MCF 10A (cell line): Measurements from ENCODE around the gene ZNRF3. TPM values are rescaled to one million over a fixed set of nuclear protein-coding genes. Genes with fewer than 3 reads are reported as not detected.

Experiments
- BruUV-seq: library from RNA; stranded (reverse); fragments of 400-500 nt; replicated peaks from 2 replicates; lab custom pipeline; 2021; lab: Mats Ljungman, UMichigan
- CTCF ChIA-PET: fragments of 300-600 bp; sonication (Branson Sonifier 250); formaldehyde crosslinking; extraction: SDS; loops from one replicate; lab custom pipeline; 2021; ENCODE audit warnings: antibody characterized with exemption, inconsistent platforms; lab: Yijun Ruan, JAX
- POLR2A ChIA-PET: fragments of 300-600, 350-650 bp; sonication (Branson Sonifier 250); formaldehyde crosslinking; extraction: SDS; loops from one replicate; lab custom pipeline; 2020; ENCODE audit warnings: antibody characterized with exemption, inconsistent platforms; lab: Yijun Ruan, JAX
- DNase-seq: peaks from one replicate; pipeline ENCODE4 v3.0.0-alpha.2; 2018; ENCODE audit not compliant: unreplicated experiment
- H3K27ac Mint-ChIP-seq: one replicate; pipeline ENCODE4 v1.8.0; 2022; ENCODE audit warnings: mild to moderate bottlenecking, low read depth, mixed read lengths; ENCODE audit not compliant: unreplicated experiment
- H3K27me3 Mint-ChIP-seq: one replicate; pipeline ENCODE4 v1.8.0; 2022; ENCODE audit warnings: mixed read lengths; ENCODE audit not compliant: insufficient read depth, unreplicated experiment
- H3K36me3 Mint-ChIP-seq: one replicate; pipeline ENCODE4 v1.8.0; 2022; ENCODE audit warnings: mild to moderate bottlenecking, moderate library complexity, mixed read lengths; ENCODE audit not compliant: insufficient read depth, unreplicated experiment
- H3K4me1 Mint-ChIP-seq: one replicate; pipeline ENCODE4 v1.8.0; 2022; ENCODE audit warnings: mixed read lengths; ENCODE audit not compliant: insufficient read depth, unreplicated experiment
- H3K4me3 Mint-ChIP-seq: one replicate; pipeline ENCODE4 v1.8.0; 2022; ENCODE audit warnings: mild to moderate bottlenecking, moderate library complexity, mixed read lengths; ENCODE audit not compliant: unreplicated experiment
- H3K9me3 Mint-ChIP-seq: one replicate; pipeline ENCODE4 v1.8.0; 2022; ENCODE audit warnings: mixed read lengths; ENCODE audit not compliant: unreplicated experiment
- intact Hi-C: fragments of 100-400 bp; cut with micrococcal nuclease; formaldehyde crosslinking; loops from 2 replicates; pipeline ENCODE4 v1.14.1; 2022
- total RNA-seq: library from RNA; stranded (reverse); gene quantifications from 2 replicates; pipeline ENCODE4 v1.2.3, GENCODE V29; 2022
- TF ChIP-seq, protein P1 (sequence below): fragments of 200-600 bp; IDR thresholded peaks from one replicate; pipeline ENCODE4 v1.8.0; 2022; ENCODE audit warnings: antibody characterized with exemption, mild to moderate bottlenecking; ENCODE audit not compliant: unreplicated experiment

The ZNRF3 gene
- total RNA-seq, 1 experiment from 2014 or later: 7.1 TPM

DNA sequence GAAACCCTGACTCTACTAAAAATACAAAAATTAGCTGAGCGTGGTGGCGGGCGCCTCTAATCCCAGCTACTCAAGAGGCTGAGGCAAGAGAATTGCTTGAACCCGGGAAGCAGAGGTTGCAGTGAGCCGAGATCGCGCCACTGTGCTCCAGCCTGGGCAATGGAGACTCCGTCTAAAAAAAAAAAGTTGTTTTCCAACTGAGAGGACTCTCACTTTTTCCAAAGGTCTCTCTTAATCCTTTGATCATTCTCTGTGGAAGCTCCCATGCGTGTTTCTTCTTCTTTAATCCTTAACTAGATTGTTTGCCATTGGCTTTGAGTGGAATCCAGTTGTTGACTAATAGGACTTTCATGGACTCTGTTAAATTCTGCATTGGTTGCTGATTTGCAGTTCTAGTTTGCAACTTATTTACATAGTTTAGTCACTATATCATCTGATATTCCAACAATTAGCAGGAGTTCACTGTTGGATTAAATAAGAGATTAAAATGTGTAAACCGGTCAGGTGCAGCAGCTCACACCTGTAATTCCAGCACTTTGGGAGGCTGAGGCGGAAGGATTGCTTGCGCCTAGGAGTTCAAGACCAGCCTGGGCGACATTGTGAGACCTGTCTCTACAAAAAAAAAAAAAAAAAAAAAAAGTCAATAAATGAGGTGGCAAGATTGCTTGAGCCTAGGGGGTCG lies 98.6 kb downstream of the ZNRF3 start:
- TF ChIP-seq, protein P1, sequence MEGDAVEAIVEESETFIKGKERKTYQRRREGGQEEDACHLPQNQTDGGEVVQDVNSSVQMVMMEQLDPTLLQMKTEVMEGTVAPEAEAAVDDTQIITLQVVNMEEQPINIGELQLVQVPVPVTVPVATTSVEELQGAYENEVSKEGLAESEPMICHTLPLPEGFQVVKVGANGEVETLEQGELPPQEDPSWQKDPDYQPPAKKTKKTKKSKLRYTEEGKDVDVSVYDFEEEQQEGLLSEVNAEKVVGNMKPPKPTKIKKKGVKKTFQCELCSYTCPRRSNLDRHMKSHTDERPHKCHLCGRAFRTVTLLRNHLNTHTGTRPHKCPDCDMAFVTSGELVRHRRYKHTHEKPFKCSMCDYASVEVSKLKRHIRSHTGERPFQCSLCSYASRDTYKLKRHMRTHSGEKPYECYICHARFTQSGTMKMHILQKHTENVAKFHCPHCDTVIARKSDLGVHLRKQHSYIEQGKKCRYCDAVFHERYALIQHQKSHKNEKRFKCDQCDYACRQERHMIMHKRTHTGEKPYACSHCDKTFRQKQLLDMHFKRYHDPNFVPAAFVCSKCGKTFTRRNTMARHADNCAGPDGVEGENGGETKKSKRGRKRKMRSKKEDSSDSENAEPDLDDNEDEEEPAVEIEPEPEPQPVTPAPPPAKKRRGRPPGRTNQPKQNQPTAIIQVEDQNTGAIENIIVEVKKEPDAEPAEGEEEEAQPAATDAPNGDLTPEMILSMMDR: no peak
- intact Hi-C loops: no loop called here
- no peaks in the 10 kb centered on the region for H3K27me3 Mint-ChIP-seq
- no peak overlapping the region for H3K27ac Mint-ChIP-seq
- H3K36me3 Mint-ChIP-seq: peaks cover 6% of the 10 kb centered on the region
- no TSS peak for BruUV-seq
- peaks cover 49% of the 10 kb centered on the region for H3K4me1 Mint-ChIP-seq
- H3K4me3 Mint-ChIP-seq: no peak overlapping the region
- POLR2A ChIA-PET: interaction anchor here (0.6 to 1.0 kb wide), 3 partner anchors 49 to 100 kb away, joined by 3 to 5 read pairs (median 4); no protein-coding TSS in a partner anchor
- CTCF ChIA-PET: interaction anchor here (0.9 kb wide), 1 partner anchor 58 kb away, joined by 4 read pairs; no protein-coding TSS in a partner anchor
- H3K9me3 Mint-ChIP-seq: peaks cover 10% of the 10 kb centered on the region
- DNase-seq: no peak

- H3K4me3 Mint-ChIP-seq: no peak overlapping the region
- CTCF ChIA-PET: interaction anchor here (0.8 to 1.3 kb wide), 3 partner anchors 56 to 262 kb away, joined by 3 to 5 read pairs (median 4); no protein-coding TSS in a partner anchor
- H3K36me3 Mint-ChIP-seq: peaks cover 7% of the 10 kb centered on the region
- POLR2A ChIA-PET: no interaction called here
- intact Hi-C loops: no loop called here
- H3K27me3 Mint-ChIP-seq: no peaks in the 10 kb centered on the region
- BruUV-seq: no TSS peak
- TF ChIP-seq, protein P1: no peak
- H3K4me1 Mint-ChIP-seq: peaks cover 45% of the 10 kb centered on the region
- H3K9me3 Mint-ChIP-seq: peaks cover 10% of the 10 kb centered on the region
- DNase-seq: no peak
- H3K27ac Mint-ChIP-seq: peak overlapping the region; percentile 84
These were observed 99.8 kb downstream of the ZNRF3 start for GRCh38 chr22:28983190-28983589.

- CTCF ChIA-PET: interaction anchor here (0.6 to 1.3 kb wide), 2 partner anchors 10 to 57 kb away, joined by 4 to 5 read pairs; no protein-coding TSS in a partner anchor
- peaks cover 14% of the 10 kb centered on the region for H3K36me3 Mint-ChIP-seq
- no peak overlapping the region for H3K4me3 Mint-ChIP-seq
- TF ChIP-seq, protein P1: no peak
- intact Hi-C loops: no loop called here
- H3K27me3 Mint-ChIP-seq: no peaks in the 10 kb centered on the region
- peaks cover 10% of the 10 kb centered on the region for H3K9me3 Mint-ChIP-seq
- no TSS peak for BruUV-seq
- H3K4me1 Mint-ChIP-seq: peaks cover 37% of the 10 kb centered on the region
- peak; percentile 57 for DNase-seq
- POLR2A ChIA-PET: interaction anchor here (0.6 kb wide), 1 partner anchor 103 kb away, joined by 6 read pairs; no protein-coding TSS in a partner anchor
- peak overlapping the region; percentile 84 for H3K27ac Mint-ChIP-seq
These were observed 100.5 kb downstream of the ZNRF3 start for GRCh38 chr22:28983788-28984441.
